ENCODE data around the gene EXOC5.

GRCh38 chr14:57261604-57262003 lies 7.1 kb downstream of the EXOC5 start:
- no peak for TF ChIP-seq CTCF (IDR thresholded peaks at IDR 0.05)
- TF ChIP-seq ZFX (IDR thresholded peaks at IDR 0.05; ENCODE audit: borderline replicate concordance): no peak

Data from 22Rv1 (cell line).